B cell (primary cell): Measurements from ENCODE around the gene MATN1.

Source experiments
- EZH2 ChIP-seq: IDR thresholded peaks from 2 replicates; pipeline ENCODE4 v1.6.1; 2012; ENCODE audit warnings: borderline replicate concordance, low read depth, mild to moderate bottlenecking, moderate library complexity, low read length; ENCODE audit not compliant: insufficient read depth, poor library complexity, severe bottlenecking
- TF ChIP-seq, protein P1 (sequence below): fragments of 200-600 bp; IDR thresholded peaks from one replicate; pipeline ENCODE4 v1.8.0; 2022; ENCODE audit warnings: antibody characterized with exemption, mild to moderate bottlenecking

DNA sequence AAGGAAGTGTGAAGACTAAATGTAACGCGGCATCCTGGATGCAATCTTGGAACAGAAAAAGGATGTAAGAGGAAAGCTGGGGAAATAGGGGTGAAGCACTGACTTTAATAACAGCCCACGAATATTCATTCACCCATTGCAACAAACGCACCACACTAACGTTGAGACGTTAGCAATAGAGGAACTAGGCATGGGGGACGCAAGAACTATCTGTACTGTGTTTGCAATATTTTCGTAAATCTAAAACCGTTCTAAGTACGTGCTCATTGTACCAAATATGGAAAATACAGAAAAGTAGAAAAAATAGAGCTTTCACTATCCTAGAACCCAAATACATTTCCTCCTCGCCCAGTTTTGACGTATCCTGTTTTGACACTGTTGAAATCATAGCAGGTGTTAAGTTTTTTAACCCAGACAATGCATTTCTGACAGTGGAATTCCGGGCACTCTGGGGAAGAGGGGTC lies 30.3 kb upstream of the MATN1 start:
- TF ChIP-seq, protein P1, sequence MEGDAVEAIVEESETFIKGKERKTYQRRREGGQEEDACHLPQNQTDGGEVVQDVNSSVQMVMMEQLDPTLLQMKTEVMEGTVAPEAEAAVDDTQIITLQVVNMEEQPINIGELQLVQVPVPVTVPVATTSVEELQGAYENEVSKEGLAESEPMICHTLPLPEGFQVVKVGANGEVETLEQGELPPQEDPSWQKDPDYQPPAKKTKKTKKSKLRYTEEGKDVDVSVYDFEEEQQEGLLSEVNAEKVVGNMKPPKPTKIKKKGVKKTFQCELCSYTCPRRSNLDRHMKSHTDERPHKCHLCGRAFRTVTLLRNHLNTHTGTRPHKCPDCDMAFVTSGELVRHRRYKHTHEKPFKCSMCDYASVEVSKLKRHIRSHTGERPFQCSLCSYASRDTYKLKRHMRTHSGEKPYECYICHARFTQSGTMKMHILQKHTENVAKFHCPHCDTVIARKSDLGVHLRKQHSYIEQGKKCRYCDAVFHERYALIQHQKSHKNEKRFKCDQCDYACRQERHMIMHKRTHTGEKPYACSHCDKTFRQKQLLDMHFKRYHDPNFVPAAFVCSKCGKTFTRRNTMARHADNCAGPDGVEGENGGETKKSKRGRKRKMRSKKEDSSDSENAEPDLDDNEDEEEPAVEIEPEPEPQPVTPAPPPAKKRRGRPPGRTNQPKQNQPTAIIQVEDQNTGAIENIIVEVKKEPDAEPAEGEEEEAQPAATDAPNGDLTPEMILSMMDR: no peak
- TF ChIP-seq EZH2: no peak
